Endothelial cell of umbilical vein (primary cell): ENCODE data around the gene AHRR.

ENCODE experiments used
- EZH2 ChIP-seq: IDR thresholded peaks from 2 replicates; pipeline ENCODE4 v1.6.1; 2012; ENCODE audit warnings: borderline replicate concordance, low read depth, mild to moderate bottlenecking, moderate library complexity, low read length, inconsistent platforms; ENCODE audit not compliant: severe bottlenecking
- FOS ChIP-seq: IDR thresholded peaks from 2 replicates; pipeline ENCODE4 v1.6.1; 2011; ENCODE audit warnings: mild to moderate bottlenecking, low read length, moderate library complexity, borderline replicate concordance; ENCODE audit not compliant: insufficient read depth
- GATA2 ChIP-seq: IDR thresholded peaks from 2 replicates; pipeline ENCODE4 v1.7.0; 2011; ENCODE audit warnings: low read depth, mild to moderate bottlenecking, moderate library complexity, mixed read lengths, low read length; ENCODE audit not compliant: insufficient read length, insufficient read depth
- JUN ChIP-seq: IDR thresholded peaks from 2 replicates; pipeline ENCODE4 v1.6.1; 2011; ENCODE audit warnings: borderline replicate concordance, low read depth; ENCODE audit not compliant: insufficient read length, insufficient read depth
- MYC ChIP-seq: IDR thresholded peaks from one replicate; pipeline ENCODE4 v1.6.1; 2011; ENCODE audit warnings: mild to moderate bottlenecking, low read depth, low read length
- POLR2A ChIP-seq: IDR thresholded peaks from 2 replicates; pipeline ENCODE4 v1.6.1; 2012; ENCODE audit warnings: low read depth, mild to moderate bottlenecking, control low read depth, low read length
- POLR2AphosphoS5 ChIP-seq: IDR thresholded peaks from 2 replicates; pipeline ENCODE4 v1.6.1; 2012; ENCODE audit warnings: low read depth, mild to moderate bottlenecking, control low read depth, low read length, moderate library complexity; ENCODE audit not compliant: insufficient read depth
- TF ChIP-seq, protein P1 (sequence below), 2 donors: IDR thresholded peaks; 1 replicate in 1 of 2; 2 replicates in 1 of 2; pipeline ENCODE4 v1.5.1; 2011; ENCODE audit warnings: low read length in 2 of 2, mild to moderate bottlenecking in 2 of 2, moderate library complexity in 2 of 2, control low read depth in 1 of 2, inconsistent platforms in 1 of 2, low read depth in 1 of 2; ENCODE audit not compliant: insufficient read depth in 1 of 2; ENCODE audit errors: extremely low read depth in 1 of 2
- TF ChIP-seq, protein P2 (sequence below): IDR thresholded peaks from 2 replicates; pipeline ENCODE4 v1.6.1; 2011; ENCODE audit not compliant: insufficient read depth, insufficient read length

DNA sequence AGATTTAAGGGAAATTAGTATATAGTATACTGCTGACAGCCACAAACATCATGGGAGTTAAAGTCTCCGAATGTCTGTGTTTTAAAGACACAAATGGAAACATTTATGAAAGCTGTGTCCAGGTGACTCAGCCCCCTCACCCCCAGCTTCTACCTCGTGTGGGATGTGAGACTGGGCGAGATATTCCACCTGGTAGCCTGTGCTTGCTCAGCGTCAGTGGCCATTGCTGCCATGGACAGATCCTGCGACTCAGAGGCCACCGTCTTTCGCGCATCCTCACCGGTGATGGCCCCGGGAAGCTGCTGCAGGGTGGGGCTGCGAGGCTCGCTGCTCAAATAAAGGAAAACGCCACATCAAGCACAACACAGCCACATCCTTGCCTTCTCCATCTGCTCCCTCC lies 90.2 kb downstream of the AHRR start:
- TF ChIP-seq, protein P1, sequence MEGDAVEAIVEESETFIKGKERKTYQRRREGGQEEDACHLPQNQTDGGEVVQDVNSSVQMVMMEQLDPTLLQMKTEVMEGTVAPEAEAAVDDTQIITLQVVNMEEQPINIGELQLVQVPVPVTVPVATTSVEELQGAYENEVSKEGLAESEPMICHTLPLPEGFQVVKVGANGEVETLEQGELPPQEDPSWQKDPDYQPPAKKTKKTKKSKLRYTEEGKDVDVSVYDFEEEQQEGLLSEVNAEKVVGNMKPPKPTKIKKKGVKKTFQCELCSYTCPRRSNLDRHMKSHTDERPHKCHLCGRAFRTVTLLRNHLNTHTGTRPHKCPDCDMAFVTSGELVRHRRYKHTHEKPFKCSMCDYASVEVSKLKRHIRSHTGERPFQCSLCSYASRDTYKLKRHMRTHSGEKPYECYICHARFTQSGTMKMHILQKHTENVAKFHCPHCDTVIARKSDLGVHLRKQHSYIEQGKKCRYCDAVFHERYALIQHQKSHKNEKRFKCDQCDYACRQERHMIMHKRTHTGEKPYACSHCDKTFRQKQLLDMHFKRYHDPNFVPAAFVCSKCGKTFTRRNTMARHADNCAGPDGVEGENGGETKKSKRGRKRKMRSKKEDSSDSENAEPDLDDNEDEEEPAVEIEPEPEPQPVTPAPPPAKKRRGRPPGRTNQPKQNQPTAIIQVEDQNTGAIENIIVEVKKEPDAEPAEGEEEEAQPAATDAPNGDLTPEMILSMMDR (IDR thresholded peaks at IDR 0.05; ENCODE audit: extremely low read depth in 1 of 2, insufficient read depth in 1 of 2, low read depth in 1 of 2, low read length in 2 of 2), result no peak
- TF ChIP-seq EZH2, result no peak
- TF ChIP-seq POLR2A, result no peak
- TF ChIP-seq, protein P2, sequence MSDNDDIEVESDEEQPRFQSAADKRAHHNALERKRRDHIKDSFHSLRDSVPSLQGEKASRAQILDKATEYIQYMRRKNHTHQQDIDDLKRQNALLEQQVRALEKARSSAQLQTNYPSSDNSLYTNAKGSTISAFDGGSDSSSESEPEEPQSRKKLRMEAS, result no peak
- TF ChIP-seq GATA2, result no peak
- TF ChIP-seq MYC, result no peak
- TF ChIP-seq POLR2AphosphoS5, result no peak
- TF ChIP-seq JUN, result no peak
- TF ChIP-seq FOS, result no peak
